ENCODE measurements around the gene LCLAT1.
A peak's percentile ranks its signal among the peaks of the same experiment; 100 is the strongest.

LCLAT1 gene

DNA sequence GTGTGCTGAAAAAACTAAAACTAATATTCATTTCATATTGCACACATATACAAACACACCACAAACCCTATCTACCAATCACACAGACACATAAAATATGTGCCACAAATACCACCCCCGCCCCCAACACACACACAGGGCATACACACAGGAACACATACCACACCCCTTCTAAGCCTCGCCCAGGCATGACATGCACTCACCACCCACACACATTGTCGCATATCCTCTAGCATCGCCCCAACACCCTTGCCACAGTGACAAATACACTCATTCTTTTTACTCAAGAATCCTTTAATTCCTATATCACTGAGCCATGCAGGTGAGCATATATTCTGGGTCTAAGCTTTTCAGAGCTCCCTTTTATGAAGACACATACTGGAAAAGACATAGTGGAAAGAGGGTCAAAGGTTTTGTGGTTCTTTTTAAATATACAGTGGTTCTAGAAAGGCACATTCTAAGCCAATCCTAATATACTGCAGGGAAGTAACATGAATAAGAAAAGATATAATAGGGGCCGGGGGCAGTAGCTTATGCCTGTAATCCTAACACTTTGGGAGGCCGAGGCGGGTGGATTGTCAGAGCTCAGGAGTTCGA, 24.5 kb upstream of the LCLAT1 start:
- peak; percentile 34 for DNase-seq (ENCODE audit: low read depth, low spot score)

- peak; percentile 15 for DNase-seq (ENCODE audit: low read depth, low spot score)
These were observed 22.8 kb upstream of the LCLAT1 start for GRCh38 chr2:30424231-30424630.

GRCh38 chr2:30425326-30425725, 21.7 kb upstream of the LCLAT1 start:
- DNase-seq (ENCODE audit: low read depth, low spot score): peak; percentile 44

DNA sequence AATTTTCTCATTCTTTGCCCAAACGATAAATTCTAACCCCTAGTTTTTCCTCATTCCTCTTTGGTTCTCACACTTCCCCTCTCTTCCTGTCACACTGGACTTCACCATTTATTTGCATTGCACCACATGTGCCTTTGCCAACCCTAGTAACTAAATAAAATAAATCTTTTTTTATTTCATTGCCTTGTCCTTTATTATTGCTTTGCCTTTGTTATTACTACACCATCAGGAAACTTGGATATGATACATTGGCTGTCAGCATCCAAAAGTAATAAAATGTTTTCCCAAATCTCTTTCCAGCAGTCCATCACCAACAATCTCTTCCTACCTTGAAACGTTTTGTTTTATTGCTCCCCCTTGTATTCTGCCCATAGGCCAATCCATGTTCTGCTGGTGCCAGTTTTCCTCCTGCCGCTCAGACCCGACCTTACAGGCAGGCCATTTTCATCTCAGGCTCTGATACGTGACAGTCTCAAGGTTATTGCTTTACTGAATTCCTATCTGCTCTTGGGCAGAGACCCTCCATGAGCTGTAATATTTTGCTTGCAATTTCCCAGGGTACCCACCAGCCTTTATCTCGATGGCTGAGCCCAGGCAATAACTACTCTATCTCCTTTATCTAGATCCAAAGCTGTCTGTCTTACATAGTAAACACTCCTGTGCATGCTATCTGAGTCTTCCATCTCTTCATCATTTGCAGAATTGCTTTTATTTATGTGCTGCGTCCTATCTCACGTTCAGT, 19.3 kb upstream of the LCLAT1 start:
- no peak for DNase-seq (ENCODE audit: low read depth, low spot score)

- no peak for DNase-seq (ENCODE audit: low read depth, low spot score)
These were observed 18.7 kb upstream of the LCLAT1 start for GRCh38 chr2:30428348-30428662.

DNA sequence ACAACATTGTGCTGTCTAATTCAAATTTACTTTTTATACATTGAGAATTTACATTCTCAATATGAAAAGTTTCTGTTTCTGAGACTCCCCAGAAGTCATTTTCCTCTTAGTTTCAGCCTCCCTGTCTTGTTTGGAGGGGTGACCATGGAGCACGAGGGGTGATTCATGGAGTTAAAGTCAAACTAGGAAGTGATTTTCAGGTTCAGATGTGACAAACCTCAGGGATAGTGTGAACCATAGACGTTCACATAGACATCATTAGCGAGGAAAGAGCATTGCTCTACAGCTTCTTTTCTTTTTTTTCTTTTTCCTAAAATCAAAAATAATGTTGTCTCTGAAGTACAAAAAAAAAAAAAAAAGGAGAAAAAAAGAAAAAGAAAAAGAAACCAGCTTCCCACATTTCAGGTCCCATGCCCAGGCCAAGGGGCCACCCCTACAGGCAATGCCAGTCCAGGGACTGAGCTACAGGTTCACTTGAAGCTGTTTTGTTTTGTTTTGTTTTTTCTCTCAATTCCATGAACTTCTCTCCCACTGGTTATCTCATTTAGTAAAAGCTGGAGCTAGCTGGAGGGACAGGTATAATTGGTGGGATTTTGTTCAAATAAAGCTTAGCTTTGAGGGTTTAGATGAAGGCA, 18.1 kb upstream of the LCLAT1 start:
- no peak for DNase-seq (ENCODE audit: low read depth, low spot score)

- DNase-seq (ENCODE audit: low read depth, low spot score): peak; percentile 74
These were observed 13.3 kb upstream of the LCLAT1 start for GRCh38 chr2:30433541-30434299.

DNA sequence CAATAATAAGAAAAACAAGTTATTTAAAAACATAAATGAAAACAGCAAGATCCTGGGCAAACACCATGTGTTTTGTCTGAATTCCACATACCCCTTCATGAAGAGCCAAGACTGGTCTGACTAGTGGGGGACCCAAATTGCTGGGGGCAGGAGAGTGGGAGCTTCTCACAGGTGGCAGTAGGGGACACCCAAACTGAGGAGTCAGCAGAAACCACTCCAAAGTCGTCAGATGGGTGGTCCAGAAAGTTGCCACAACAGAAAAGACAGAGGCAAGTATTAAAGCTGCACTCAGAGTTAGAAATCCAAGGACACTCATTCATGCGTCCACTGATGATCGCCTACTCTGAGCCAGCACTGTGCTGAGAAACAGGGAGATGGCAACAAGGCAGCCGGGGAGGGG, 12.3 kb upstream of the LCLAT1 start:
- no peak for DNase-seq (ENCODE audit: low read depth, low spot score)

DNA sequence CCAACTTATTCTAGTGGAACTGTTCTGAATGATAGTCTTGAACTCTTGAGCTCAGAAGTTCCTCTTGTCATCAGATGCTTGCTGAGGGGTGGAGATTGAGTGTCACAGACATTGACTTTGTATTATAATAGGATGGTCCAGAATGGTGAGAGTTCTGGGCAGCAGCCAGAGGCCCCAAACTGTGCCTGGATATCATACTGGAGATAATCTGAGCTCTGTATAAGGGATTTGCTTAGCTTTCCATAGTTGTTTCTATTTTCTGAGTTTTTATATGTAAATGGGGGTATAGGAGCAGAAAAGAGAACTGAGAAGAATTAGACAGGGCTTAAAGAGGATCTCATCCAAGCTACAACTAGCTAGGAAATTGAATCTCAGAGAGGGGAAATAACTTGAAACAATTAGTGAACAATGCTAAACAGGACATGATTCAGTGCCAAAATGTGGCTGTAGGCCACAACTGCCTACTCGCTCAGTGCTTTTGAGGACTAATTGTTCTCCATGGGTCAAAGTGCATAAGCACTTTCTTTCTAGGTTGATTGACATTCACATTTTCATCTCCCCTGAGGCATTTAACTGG, 10.1 kb upstream of the LCLAT1 start:
- DNase-seq (ENCODE audit: low read depth, low spot score): no peak

GRCh38 chr2:30437809-30438548, 9.1 kb upstream of the LCLAT1 start:
- no peak for DNase-seq (ENCODE audit: low read depth, low spot score)

GRCh38 chr2:30439296-30439695, 7.8 kb upstream of the LCLAT1 start:
- no peak for DNase-seq (ENCODE audit: low read depth, low spot score)

DNA sequence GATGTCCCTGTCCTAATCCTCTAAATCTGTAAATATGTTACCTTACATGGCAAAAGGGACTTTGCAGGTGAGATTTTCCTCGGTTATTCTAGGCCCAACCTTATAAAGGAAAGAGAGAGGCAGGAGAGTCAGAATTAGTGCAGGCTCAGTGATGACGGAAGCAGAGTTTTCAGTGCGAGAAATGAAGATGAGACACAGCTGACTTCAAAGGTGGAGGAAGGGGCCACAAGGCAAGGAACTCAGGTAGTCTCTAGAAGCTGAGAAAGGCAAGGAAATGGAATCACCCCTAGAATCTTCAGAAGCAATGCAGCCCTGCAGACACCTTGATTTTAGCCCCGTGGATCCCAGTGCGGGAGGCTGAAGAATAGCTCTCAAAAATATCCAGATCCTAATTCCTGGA, 7.2 kb upstream of the LCLAT1 start:
- no peak for DNase-seq (ENCODE audit: low read depth, low spot score)

DNA sequence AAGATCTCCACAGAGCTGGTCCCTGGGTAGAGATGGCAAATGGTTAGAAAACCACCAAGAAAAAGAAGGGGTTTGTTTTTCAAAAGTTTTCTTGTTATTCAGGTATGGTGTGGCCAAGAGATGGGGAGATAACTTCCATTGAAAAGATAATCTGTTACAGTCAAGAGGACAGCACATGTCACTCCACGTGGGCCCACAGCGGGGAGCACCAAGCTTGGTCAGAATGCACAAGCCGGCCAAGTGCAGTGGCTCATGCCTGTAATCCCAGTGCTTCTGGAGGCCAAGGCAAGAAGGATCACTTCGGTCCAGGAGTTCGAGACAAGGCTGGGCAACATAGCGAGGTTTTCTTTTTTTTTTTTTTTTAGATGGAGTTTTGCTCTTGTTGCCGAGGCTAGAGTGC, 6.0 kb upstream of the LCLAT1 start:
- no peak for DNase-seq (ENCODE audit: low read depth, low spot score)

- DNase-seq (ENCODE audit: low read depth, low spot score): no peak
These were observed 4.0 kb upstream of the LCLAT1 start for GRCh38 chr2:30443081-30443480.

DNA sequence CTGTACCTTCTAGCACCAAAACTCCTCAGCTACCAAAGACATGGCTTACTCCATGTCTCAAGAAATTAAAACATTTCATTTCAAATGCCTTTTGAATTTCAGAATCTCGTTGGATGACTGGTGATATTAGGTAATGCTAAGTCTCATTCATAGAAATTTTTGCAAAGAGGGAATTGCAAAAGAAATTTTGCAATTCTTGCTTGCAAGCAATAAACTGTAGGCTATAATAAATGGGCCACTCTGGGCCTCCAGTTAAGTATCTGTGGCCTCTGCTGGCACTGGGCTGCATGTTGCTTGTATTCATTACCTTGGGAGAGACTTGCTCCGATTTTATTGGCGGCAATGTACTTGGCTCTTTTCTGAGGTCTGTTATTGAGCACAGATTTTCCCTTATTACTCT, 2.8 kb upstream of the LCLAT1 start:
- no peak for DNase-seq (ENCODE audit: low read depth, low spot score)

- DNase-seq (ENCODE audit: low read depth, low spot score): no peak
These were observed 1.7 kb upstream of the LCLAT1 start for GRCh38 chr2:30445266-30445821.

GRCh38 chr2:30446602-30447148, 371 bp upstream of the LCLAT1 start:
- no peak for DNase-seq (ENCODE audit: low read depth, low spot score)

DNA sequence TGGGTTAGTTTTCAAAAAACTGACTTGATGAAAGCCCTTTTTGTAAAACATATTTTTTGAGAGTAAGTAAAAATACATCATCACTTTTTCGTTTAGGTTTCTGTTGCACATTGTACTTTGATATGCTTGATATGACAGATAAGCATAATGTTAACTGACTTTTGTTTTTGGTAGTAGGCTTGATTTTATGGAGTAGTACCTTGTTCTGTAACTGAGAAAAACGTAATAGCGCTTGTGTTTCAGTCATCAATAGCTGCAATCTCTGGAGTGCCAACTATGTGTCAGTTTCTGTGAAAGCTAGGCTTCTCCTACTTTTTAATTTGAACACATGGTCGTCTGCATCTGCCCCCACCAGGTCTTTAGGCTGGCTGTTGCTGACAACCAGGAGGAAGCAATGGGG, 1.3 kb downstream of the LCLAT1 start:
- no peak for DNase-seq (ENCODE audit: low read depth, low spot score)

DNA sequence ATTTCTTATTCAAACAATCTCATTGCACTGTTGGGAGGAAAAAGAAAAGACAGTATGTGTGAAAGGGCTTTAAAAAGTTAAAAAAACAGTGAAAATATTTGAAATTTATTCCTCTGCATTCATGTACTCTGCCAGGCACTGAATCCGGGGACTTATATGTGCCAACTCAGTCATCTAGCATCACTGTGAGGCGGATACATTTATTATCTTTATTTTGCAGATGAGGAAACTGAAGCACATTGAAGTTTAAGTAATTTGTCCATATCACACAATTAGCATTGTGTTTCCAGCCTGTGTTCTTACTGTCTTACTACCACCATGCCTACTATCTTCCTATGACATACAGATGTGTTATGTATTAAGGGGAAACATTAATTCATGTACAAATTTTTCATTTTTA, 1.8 kb downstream of the LCLAT1 start:
- no peak for DNase-seq (ENCODE audit: low read depth, low spot score)

- DNase-seq (ENCODE audit: low read depth, low spot score): no peak
These were observed 3.0 kb downstream of the LCLAT1 start for GRCh38 chr2:30450025-30450424.

DNA sequence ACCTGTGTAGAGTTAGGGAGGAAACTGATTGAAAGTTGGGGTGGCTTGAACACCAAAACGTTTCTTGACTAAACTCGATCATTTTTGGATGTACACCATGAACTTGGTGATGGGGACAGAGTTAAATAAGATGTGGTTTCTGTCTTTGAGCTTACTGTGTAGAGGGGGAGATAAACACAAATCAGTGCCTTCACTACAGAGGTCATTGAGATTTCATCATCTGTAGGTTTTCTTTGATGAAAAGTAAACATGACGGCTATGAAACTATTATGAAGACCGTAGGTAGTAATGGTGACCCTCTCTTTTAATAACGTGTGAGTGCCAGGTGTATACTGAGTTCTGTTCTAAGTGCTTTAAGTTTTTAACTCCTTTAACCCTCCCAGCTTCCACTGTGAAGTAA, 6.5 kb downstream of the LCLAT1 start:
- DNase-seq (ENCODE audit: low read depth, low spot score): no peak

All from astrocyte of the hippocampus (primary cell).